H1 (cell line): ENCODE results near the gene SYT14. TPM values are rescaled to one million over a fixed set of nuclear protein-coding genes. Genes with fewer than 3 reads are reported as not detected.
A peak's percentile ranks its signal among the peaks of the same experiment; 100 is the strongest.

ENCODE experiments used
- CTCF ChIA-PET: fragments of 300-600 bp; sonication (Branson Sonifier 250); formaldehyde crosslinking; loops from one replicate; lab custom pipeline; 2021; ENCODE audit not compliant: partially characterized antibody; lab: Charles Lee
- POLR2A ChIA-PET: fragments of 300-600 bp; sonication (Branson Sonifier 250); formaldehyde crosslinking; loops from one replicate; lab custom pipeline; 2021; ENCODE audit warnings: inconsistent platforms; ENCODE audit not compliant: partially characterized antibody; lab: Charles Lee
- DNase-seq, 2 experiments: peaks; one replicate each; pipeline versions ENCODE4 v3.0.0 to v3.0.0-alpha.2; 2010 to 2022; ENCODE audit warnings: low spot score in 2 of 2, low read depth in 1 of 2, mixed read lengths in 1 of 2
- FAIRE-seq: peaks from 2 replicates; lab custom pipeline; 2011; peaks lifted over from hg19 to GRCh38; lab: Jason Lieb, UNC
- H2AFZ ChIP-seq: 2 replicates; pipeline ENCODE4 v1.8.1; 2012; ENCODE audit warnings: low read length, inconsistent platforms
- H2AK5ac ChIP-seq: 2 replicates; pipeline ENCODE4 v1.6.1; 2013; ENCODE audit warnings: low read depth, low read length
- H2BK120ac ChIP-seq: replicated peaks from 2 replicates; pipeline ENCODE3; 2013; ENCODE audit warnings: low read depth, low read length, inconsistent platforms
- H2BK12ac ChIP-seq: 2 replicates; pipeline ENCODE4 v1.6.1; 2013; ENCODE audit warnings: low read depth, low read length
- H2BK15ac ChIP-seq: 2 replicates; pipeline ENCODE4 v1.6.1; 2013; ENCODE audit warnings: low read length
- H2BK20ac ChIP-seq: 2 replicates; pipeline ENCODE4 v1.6.1; 2013; ENCODE audit warnings: low read length
- H2BK5ac ChIP-seq: 2 replicates; pipeline ENCODE4 v1.6.1; 2013; ENCODE audit warnings: low read depth, low read length
- H3K14ac ChIP-seq: 2 replicates; pipeline ENCODE4 v1.6.1; 2013; ENCODE audit warnings: inconsistent platforms; ENCODE audit not compliant: insufficient read length
- H3K18ac ChIP-seq: 2 replicates; pipeline ENCODE4 v1.6.1; 2013; ENCODE audit warnings: low read length; ENCODE audit errors: extremely low read depth
- H3K23ac ChIP-seq: 2 replicates; pipeline ENCODE4 v1.6.1; 2013; ENCODE audit warnings: inconsistent platforms; ENCODE audit not compliant: insufficient read length
- H3K23me2 ChIP-seq: 2 replicates; pipeline ENCODE4 v1.6.1; 2013; ENCODE audit warnings: low read depth, low read length
- H3K27ac ChIP-seq: 2 replicates; pipeline ENCODE4 v1.6.1; 2011; ENCODE audit warnings: low read depth, low read length, inconsistent platforms
- H3K27me3 ChIP-seq, 4 experiments: replicated peaks in 1 of 4; 1 replicate in 1 of 4; 2 replicates in 3 of 4; pipeline versions ENCODE4 v1.6.1 to v1.8.1; 2011 to 2013; ENCODE audit warnings: low read length in 3 of 4, mild to moderate bottlenecking in 3 of 4, inconsistent platforms in 2 of 4, mixed read lengths in 2 of 4, moderate library complexity in 1 of 4; ENCODE audit not compliant: control insufficient read depth in 3 of 4, insufficient read depth in 3 of 4; ENCODE audit errors: extremely low read depth in 1 of 4
- H3K36me3 ChIP-seq, 4 experiments: 2 replicates each; pipeline versions ENCODE4 v1.6.1 to v1.8.1; 2011 to 2013; ENCODE audit warnings: mild to moderate bottlenecking in 4 of 4, low read length in 3 of 4, moderate library complexity in 2 of 4, control low read depth in 1 of 4, inconsistent platforms in 1 of 4; ENCODE audit not compliant: insufficient read depth in 4 of 4, control insufficient read depth in 2 of 4
- H3K4ac ChIP-seq: replicated peaks from 2 replicates; pipeline ENCODE3; 2013; ENCODE audit warnings: low read length, low read depth, mixed read lengths, inconsistent platforms; ENCODE audit not compliant: insufficient read length
- H3K4me1 ChIP-seq, 4 experiments: replicated peaks in 1 of 4; 1 replicate in 1 of 4; 2 replicates in 3 of 4; pipeline versions ENCODE4 v1.6.1 to v1.8.1; 2011 to 2013; ENCODE audit warnings: low read length in 3 of 4, inconsistent platforms in 2 of 4, mixed read lengths in 1 of 4; ENCODE audit not compliant: insufficient read depth in 4 of 4, control insufficient read depth in 3 of 4
- H3K4me2 ChIP-seq, 2 experiments: 2 replicates each; pipeline versions ENCODE4 v1.6.1 to v1.8.1; 2011 to 2013; ENCODE audit warnings: low read depth in 2 of 2, low read length in 2 of 2, control low read depth in 1 of 2, inconsistent platforms in 1 of 2, mild to moderate bottlenecking in 1 of 2; ENCODE audit not compliant: insufficient read depth in 1 of 2
- H3K4me3 ChIP-seq, 4 experiments: fragments of 200-600, 300-600 bp in 1 of 4; sonication (generic), shearing (Covaris generic), sonication (Bioruptor Twin) in 1 of 4; 2 replicates each; pipeline versions ENCODE4 v1.5.1 to v1.8.1; 2011 to 2016; ENCODE audit warnings: low read length in 4 of 4, low read depth in 3 of 4, control low read depth in 2 of 4, inconsistent platforms in 2 of 4, mild to moderate bottlenecking in 2 of 4, mixed read lengths in 1 of 4, moderate library complexity in 1 of 4; ENCODE audit not compliant: insufficient read depth in 2 of 4; ENCODE audit errors: extremely low read depth in 1 of 4
- H3K56ac ChIP-seq: replicated peaks from 2 replicates; pipeline ENCODE3; 2013; ENCODE audit warnings: low read depth, mild to moderate bottlenecking, mixed read lengths, low read length, inconsistent platforms; ENCODE audit not compliant: insufficient read length
- H3K79me1 ChIP-seq: 2 replicates; pipeline ENCODE4 v1.6.1; 2013; ENCODE audit warnings: low read depth, low read length, control low read depth
- H3K79me2 ChIP-seq, 2 experiments: 2 replicates each; pipeline versions ENCODE4 v1.6.1 to v1.8.1; 2012 to 2013; ENCODE audit warnings: low read length in 2 of 2, mild to moderate bottlenecking in 2 of 2, inconsistent platforms in 1 of 2; ENCODE audit not compliant: insufficient read depth in 2 of 2, control insufficient read depth in 1 of 2
- H3K9ac ChIP-seq, 4 experiments: replicated peaks in 1 of 4; 1 replicate in 1 of 4; 2 replicates in 3 of 4; pipeline versions ENCODE4 v1.6.1 to v1.8.1; 2011 to 2013; ENCODE audit warnings: low read depth in 3 of 4, low read length in 3 of 4, control low read depth in 2 of 4, mild to moderate bottlenecking in 2 of 4, moderate library complexity in 2 of 4, inconsistent platforms in 1 of 4; ENCODE audit errors: extremely low read depth in 1 of 4
- H3K9me3 ChIP-seq, 2 experiments: 2 replicates each; pipeline versions ENCODE4 v1.6.1 to v1.8.1; 2012 to 2013; ENCODE audit warnings: mild to moderate bottlenecking in 2 of 2, moderate library complexity in 2 of 2, control low read depth in 1 of 2, inconsistent platforms in 1 of 2, low read depth in 1 of 2, low read length in 1 of 2, mixed read lengths in 1 of 2; ENCODE audit not compliant: insufficient read depth in 2 of 2
- H4K20me1 ChIP-seq, 2 experiments: replicated peaks in 1 of 2; 2 replicates each; pipeline versions ENCODE3 to v1.8.1; 2011 to 2013; ENCODE audit warnings: inconsistent platforms in 2 of 2, low read length in 2 of 2, mild to moderate bottlenecking in 1 of 2; ENCODE audit not compliant: insufficient read depth in 2 of 2, control insufficient read depth in 1 of 2
- H4K5ac ChIP-seq: 2 replicates; pipeline ENCODE4 v1.6.1; 2013; ENCODE audit warnings: low read length, low read depth, mixed read lengths, inconsistent platforms; ENCODE audit not compliant: insufficient read length
- H4K8ac ChIP-seq: 2 replicates; pipeline ENCODE4 v1.8.0; 2013; ENCODE audit warnings: mild to moderate bottlenecking, moderate library complexity, low read length, inconsistent platforms; ENCODE audit not compliant: insufficient read depth; ENCODE audit errors: extremely low read depth
- H4K91ac ChIP-seq: replicated peaks from 2 replicates; pipeline ENCODE3; 2013; ENCODE audit warnings: low read length, mixed read lengths, inconsistent platforms; ENCODE audit not compliant: insufficient read length
- WGBS, 2 experiments: shearing (Covaris generic) in 1 of 2; methylation state at CpG; one replicate each; pipeline versions ENCODE4 v1.1.6 to v1.1.7; 2013 to 2015; ENCODE audit warnings: low lambda C conversion rate in 2 of 2, mixed read lengths in 2 of 2, inconsistent platforms in 1 of 2, low coverage in 1 of 2, missing lambda C conversion rate in 1 of 2; ENCODE audit not compliant: insufficient replicate concordance in 2 of 2, insufficient coverage in 1 of 2, insufficient read length in 1 of 2; ENCODE audit errors: extremely low coverage in 1 of 2, missing lambda C conversion rate in 1 of 2; 5-methylcytosine and 5-hydroxymethylcytosine counted together
- long read RNA-seq, 2 experiments: library from RNA in 1 of 2; library from capped mRNA in 1 of 2; stranded (forward); transcript quantifications; one replicate each; pipeline ENCODE4 v2.0.0, GENCODE V29; 2021; ENCODE audit warnings: inconsistent platforms in 1 of 2
- polyA minus RNA-seq, 3 experiments: library from RNA; depleted of rRNA, polyadenylated mRNA; stranded (reverse); fragments of >200 nt; gene quantifications; 1 replicate in 2 of 3; 2 replicates in 1 of 3; pipeline ENCODE4 v1.2.3, GENCODE V29; 2011
- polyA plus RNA-seq, 7 experiments: library from polyadenylated mRNA; depleted of rRNA in 3 of 7; stranded (reverse) in 5 of 7; unstranded in 2 of 7; fragments of >200 nt in 5 of 7; fragments of 200-250 nt in 2 of 7; gene quantifications; 1 replicate in 5 of 7; 2 replicates in 1 of 7; 4 replicates in 1 of 7; pipeline versions ENCODE4 v1.2.1 to v1.2.3, GENCODE V29; 2011 to 2013; ENCODE audit warnings: missing spikeins in 2 of 7, mixed read lengths in 2 of 7
- total RNA-seq: library from RNA; stranded (reverse); fragmentation: NEBNext Ultra II Directional; extraction: Animal tissue kit (Norgen Biotek cat#: 25700); gene quantifications from 2 replicates; pipeline ENCODE4 v1.2.1, GENCODE V29; 2021

The SYT14 gene
- total RNA-seq (16.7 and 18.4 TPM in 2 replicates), polyA plus RNA-seq (2011; rRNA removed) (1.4 and 2.3 TPM in 2 replicates), polyA minus RNA-seq (2011; rRNA and poly(A)+ RNA removed) (22.4 and 41.5 TPM in 2 replicates)
- 2.7 TPM for polyA plus RNA-seq (2011; cell fraction: cytosol; rRNA removed)
- 5.0 TPM for polyA plus RNA-seq (2011; cell fraction: nucleus; rRNA removed)
- polyA plus RNA-seq (2012, experiment 1 of 2) = 2.3 to 5.1 TPM (median 3.7 TPM) in 4 replicates
- polyA plus RNA-seq (2012, experiment 2 of 2) = 0.22 TPM
- polyA plus RNA-seq (2013, experiment 1 of 2) = 7.5 TPM
- 7.4 TPM for polyA plus RNA-seq (2013, experiment 2 of 2)
- 14.0 TPM for polyA minus RNA-seq (2011; cell fraction: cytosol; rRNA and poly(A)+ RNA removed)
- polyA minus RNA-seq (2011; cell fraction: nucleus; rRNA and poly(A)+ RNA removed) = 56.5 TPM
- long read RNA-seq, experiment 1, partial matches to known transcripts = 1 of 10 reads
- long read RNA-seq, experiment 1, other reads (novel, unspliced or antisense) = 9 of 10 reads
- long read RNA-seq, experiment 2, partial matches to known transcripts = 4 of 7 reads
- long read RNA-seq, experiment 2, other reads (novel, unspliced or antisense) = 2 of 7 reads

DNA sequence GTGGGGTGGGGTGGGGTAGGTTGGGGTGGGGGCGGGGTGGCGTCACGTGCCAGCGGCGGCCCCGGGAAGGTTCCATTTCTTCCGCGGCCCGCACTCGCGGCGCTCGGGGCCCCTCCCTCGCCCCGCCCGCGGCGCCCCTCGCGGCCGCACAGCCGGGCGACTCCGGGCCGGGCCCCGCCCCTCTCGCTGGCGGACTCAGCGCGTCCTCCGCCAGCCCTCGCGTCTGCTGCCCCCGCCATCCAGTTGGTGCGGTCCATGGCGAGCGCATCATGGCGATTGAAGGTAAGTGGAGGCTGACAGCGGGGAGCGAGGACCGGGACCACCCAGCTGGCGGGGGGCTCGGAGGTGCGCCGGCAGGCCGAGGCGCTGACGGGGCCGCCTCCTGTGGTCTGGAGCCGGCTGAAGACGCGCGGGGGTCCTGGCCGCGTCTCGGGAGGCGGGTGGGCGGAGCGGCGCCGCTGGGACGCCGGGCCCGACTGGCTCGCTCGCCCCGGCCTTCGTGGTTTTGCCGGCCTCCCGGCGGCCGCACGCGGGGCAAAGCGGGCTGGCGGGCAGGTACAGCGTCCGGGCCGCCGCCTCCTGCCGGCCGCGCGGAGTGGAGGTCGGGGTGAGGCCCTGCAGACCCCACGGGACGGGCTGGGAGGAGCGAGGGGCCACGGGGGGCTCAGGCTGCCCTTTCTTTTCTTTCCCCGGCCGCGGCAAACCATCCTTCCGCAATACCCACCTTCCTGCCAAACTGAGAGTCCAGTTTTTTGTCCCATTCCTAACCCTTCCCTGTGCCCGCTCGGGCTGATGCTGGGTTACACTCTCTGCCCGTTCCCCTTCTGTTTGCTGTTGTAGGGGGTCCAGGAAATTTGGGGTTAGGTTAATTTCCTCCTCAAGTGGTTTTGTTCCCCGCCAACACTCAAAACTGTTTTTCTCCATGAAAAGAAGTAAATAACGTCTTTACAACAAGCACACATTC is at the start of gene SYT14:
TSS of gene SYT14 (plus strand) at position 222 of the 964 bp plus-strand sequence. CDS start at position 270, 48 bp downstream.
- ChIA-PET POLR2A (interaction anchor here (0.8 kb wide), 1 partner anchor 11 kb away, joined by 3 read pairs; no protein-coding TSS in a partner anchor), CTCF (interaction anchor here (0.7 to 1.2 kb wide), 6 partner anchors 13 to 115 kb away, joined by 3 to 5 read pairs (median 3); no protein-coding TSS in a partner anchor)

More for the DNA sequence above, at the start of gene SYT14:
- H3K18ac ChIP-seq = 0 out of 2 replicates have a peak within 1 kb of the TSS, but pooled peaks have one; percentile 55
- H4K5ac ChIP-seq = peak within 1 kb of the TSS; percentile 51
- peak within 1 kb of the TSS; percentile 77 for H3K27ac ChIP-seq
- H3K36me3 ChIP-seq = no peaks in the 10 kb centered on the region
- H4K8ac ChIP-seq = peak within 1 kb of the TSS; percentile 68; the same call in 1 of the 2 replicates
- peak within 1 kb of the TSS; percentile 81 for H2AFZ ChIP-seq
- no peak within 1 kb of the TSS for H3K14ac ChIP-seq
- no peak within 1 kb of the TSS for H4K91ac ChIP-seq
- no peak within 1 kb of the TSS for H3K23ac ChIP-seq
- DNase-seq = peak; percentile 31 to 85
- no peaks in the 10 kb centered on the region for H4K20me1 ChIP-seq
- H3K4me3 ChIP-seq = peak within 1 kb of the TSS; percentile 75 to 93 (median 83)
- H3K4me1 ChIP-seq = peaks cover 0 to 4% (median 0%) of the 10 kb centered on the region in 4 experiments; a peak in 1 of 7 replicates
- H3K79me1 ChIP-seq = no peaks in the 10 kb centered on the region
- FAIRE-seq = no peak
- H2BK12ac ChIP-seq = peak within 1 kb of the TSS; percentile 21; the same call in 1 of the 2 replicates
- peak within 1 kb of the TSS; percentile 54 to 90 for H3K4me2 ChIP-seq
- no peak within 1 kb of the TSS; the same call in 1 of the 2 replicates for H2BK15ac ChIP-seq
- no peak within 1 kb of the TSS for H3K56ac ChIP-seq
- no peak within 1 kb of the TSS for H2BK120ac ChIP-seq
- H3K9me3 ChIP-seq = no peaks in the 10 kb centered on the region
- no peak within 1 kb of the TSS for H2BK20ac ChIP-seq
- H3K4ac ChIP-seq = no peak within 1 kb of the TSS
- H2BK5ac ChIP-seq = no peak within 1 kb of the TSS
- H3K23me2 ChIP-seq = peaks cover 4% of the 10 kb centered on the region
- H2AK5ac ChIP-seq = no peak within 1 kb of the TSS
- peaks cover 0 to 36% of the 10 kb centered on the region in 2 experiments; a peak in 2 of 4 replicates for H3K79me2 ChIP-seq
- peak within 1 kb of the TSS; percentile 67 to 84 (median 78) for H3K9ac ChIP-seq
- no peaks in the 10 kb centered on the region for H3K27me3 ChIP-seq
- WGBS, 2 experiments = 2% methylated on average over 41 of the region's 98 CpGs; no CpG with 5 or more reads in 1 of the 2 experiments
